D721Med (cell line): ENCODE data around the gene PCDHA8.

Experiments
- DNase-seq: peaks from one replicate; pipeline ENCODE4 v3.0.0; 2011; ENCODE audit warnings: low spot score; ENCODE audit not compliant: insufficient read length
- FAIRE-seq: peaks from 2 replicates; lab custom pipeline; 2011; peaks lifted over from hg19 to GRCh38; lab: Jason Lieb, UNC
- CTCF ChIP-seq: IDR thresholded peaks from 2 replicates; pipeline ENCODE4 v1.5.1; 2012; ENCODE audit warnings: mild to moderate bottlenecking, control low read depth; ENCODE audit not compliant: insufficient read depth; ENCODE audit errors: missing control alignments

PCDHA8 gene

GRCh38 chr5:140877262-140877581 lies 36.2 kb downstream of the PCDHA8 start:
- DNase-seq = no peak
- no peak for TF ChIP-seq CTCF
- FAIRE-seq = no peak

- no peak for FAIRE-seq
- DNase-seq = no peak
- no peak for TF ChIP-seq CTCF
These were observed 41.1 kb downstream of the PCDHA8 start, which contains the start of gene PCDHA13 for GRCh38 chr5:140881889-140882590. Gene PCDHA13, plus strand, starts transcription at chr5:140882124. Its CDS starts 145 bp downstream, at chr5:140882269.

- DNase-seq (no peak), FAIRE-seq (no peak)
- TF ChIP-seq CTCF = peak; percentile 60
These were observed 41.6 kb downstream of the PCDHA8 start for GRCh38 chr5:140882591-140882899.

- FAIRE-seq (no peak), DNase-seq (no peak)
- no peak for TF ChIP-seq CTCF
These were observed 42.4 kb downstream of the PCDHA8 start for GRCh38 chr5:140883373-140883772.

GRCh38 chr5:140883927-140884697 lies 43.1 kb downstream of the PCDHA8 start:
- TF ChIP-seq CTCF = no peak
- FAIRE-seq (no peak), DNase-seq (no peak)
